LoVo (cell line): Measurements from ENCODE around the gene MYO18A.
A peak's percentile ranks its signal among the peaks of the same experiment; 100 is the strongest.

ENCODE experiments used
- DNase-seq: peaks from one replicate; pipeline ENCODE4 v3.0.0-alpha.2; 2016; ENCODE audit warnings: low spot score

The MYO18A gene

DNA sequence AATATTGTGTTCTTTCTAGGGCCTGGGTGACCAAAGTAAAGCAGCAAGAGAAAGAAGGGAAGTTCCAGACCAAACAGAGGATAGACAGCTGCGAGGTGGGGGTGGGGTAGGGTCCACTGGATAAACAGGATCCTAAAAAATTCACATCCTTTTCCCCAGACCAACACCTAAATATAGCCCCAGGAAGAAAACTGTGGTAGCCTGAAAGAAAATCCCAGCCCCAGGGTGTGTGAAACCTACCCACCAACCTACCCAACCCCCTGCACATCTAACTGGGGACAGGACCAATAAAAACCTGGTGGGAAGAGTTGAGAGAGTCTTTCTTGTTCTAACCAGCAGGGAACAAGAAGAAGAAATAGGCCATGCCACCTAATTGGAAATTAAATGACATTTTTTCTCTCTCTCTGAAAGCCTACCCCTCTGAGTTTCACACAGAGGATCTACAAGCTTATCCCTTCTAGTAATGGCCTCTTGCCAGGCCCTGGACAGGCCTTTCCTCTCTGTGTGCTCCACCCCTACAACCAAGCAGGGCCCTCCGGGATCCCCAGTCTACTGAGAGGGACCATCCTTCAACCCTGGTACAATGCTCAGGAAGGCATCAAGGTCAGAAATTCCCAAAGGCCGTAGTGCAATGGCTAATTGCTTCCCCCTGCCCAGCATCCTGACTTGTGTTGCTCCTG lies 12.0 kb downstream of the MYO18A start:
- DNase-seq = no peak

DNA sequence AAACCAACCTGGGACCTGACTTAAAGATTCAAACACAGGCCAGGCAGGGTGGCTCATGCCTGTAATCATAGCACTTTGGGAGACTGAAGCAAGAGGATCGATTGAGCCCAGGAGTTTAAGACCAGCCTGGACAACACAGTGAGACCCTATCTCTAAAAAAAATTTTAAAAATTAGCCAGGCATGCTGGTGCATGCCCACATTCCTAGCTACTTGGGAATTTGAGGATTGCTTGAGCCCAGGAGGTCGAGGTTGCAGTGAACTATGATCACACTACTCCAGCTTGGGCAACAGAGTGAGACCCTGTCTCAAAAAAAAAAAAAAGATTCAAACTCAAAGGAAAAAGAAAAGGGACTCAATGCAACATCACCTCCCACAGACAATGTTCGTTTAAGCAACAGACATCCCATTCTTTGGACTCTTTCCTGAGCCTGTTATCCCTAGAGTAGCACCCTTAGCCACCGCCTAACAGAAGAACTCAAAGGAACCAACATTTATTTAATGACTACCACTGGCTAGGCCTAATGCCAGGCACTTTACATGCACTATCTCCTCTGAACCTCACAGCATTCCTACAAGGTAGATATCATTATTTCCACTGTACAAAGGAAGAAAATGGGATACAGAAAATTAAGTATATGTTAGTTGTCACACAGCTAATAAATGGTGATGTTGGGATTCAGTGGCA lies 12.7 kb downstream of the MYO18A start:
- DNase-seq = no peak

DNA sequence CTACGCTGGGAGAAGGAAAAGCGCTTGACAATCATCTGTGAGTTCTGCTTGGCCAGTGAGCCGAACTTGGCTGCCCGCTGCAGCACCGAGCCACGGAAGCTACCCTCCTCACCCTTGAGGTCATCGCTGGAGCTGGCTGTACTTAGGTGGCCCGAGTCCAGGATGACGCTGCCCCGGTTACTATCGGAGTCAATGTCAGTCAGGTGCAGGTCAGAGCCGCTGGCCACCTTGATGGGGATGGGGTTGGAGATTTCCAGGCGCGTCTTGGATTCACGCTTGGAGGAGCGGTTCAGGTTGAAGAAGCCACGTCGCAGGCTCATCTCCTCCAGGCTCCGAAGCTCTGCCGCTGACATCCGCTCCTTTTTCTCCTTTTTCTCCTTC lies 13.7 kb downstream of the MYO18A start:
- DNase-seq = no peak

DNA sequence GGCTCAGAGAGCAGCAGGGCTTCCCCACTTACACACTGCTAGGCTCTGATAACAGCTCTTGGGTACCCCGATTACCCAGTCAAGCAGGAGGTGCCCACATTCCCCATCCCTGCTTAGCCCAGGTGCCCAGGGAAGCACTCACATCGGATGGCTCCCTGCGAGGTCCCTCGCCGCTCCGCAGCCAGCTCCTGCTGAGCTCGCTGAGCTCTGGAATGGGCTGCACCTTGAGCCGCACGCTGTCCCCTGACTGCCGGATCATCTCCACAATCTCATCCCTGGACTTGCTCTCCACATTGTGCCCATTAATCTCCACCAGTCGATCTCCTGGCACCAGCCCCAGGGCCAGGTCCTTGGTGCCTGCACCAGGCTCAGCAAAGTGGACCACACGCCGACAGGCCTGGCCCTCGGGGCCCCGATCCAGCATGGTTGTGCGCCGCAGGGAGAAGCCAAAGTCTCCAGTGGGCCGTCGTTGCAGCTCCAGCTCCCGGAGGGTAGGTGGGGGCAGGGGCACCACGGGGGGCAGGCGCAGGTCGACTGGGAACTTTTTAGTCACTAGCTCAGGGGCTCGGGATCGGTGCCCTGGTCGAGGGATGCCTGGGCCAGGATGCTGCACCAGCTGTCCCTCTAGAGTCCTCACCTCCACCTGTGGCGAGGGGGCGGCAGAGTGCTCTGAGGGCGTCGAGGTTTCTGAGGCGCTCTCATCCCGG lies 14.2 kb downstream of the MYO18A start:
- DNase-seq = no peak

DNA sequence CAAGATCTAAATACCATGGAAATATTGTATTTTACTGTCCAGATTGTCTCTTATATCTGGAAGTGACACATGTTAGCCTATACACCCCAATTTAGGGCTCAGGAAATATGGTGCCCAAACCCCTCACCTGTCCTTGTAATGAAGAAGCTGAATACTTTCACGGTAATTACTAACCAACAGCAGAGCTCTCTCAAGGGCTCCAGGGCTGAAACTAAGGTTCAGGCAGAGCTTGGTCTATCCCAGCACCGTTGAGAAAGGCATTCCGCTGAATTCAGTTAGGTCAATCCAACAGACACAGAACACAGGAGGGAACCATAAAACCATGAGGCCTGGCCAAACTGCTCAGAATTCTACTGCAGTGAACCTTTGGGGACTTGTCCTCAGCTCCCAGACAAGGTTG lies 14.9 kb downstream of the MYO18A start:
- DNase-seq = no peak

DNA sequence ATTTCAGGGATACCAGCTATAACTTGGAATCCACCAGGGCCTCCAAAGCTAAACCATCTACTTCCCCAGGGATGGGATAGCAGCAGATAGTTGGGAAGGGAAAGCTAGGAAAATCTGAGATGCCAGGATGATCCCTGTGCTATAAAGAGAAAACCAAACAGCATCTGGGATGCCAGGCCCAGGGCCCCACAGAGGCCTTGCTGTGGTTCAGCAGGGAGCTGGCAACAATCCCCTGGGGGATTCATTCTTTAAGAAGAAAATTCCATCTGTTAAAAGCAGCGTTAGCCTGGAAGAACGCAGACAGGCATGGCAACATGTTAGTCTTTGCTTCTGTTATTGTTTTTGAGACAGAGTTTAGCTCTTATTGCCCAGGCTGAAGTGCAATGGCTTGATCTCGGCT lies 16.6 kb downstream of the MYO18A start:
- DNase-seq = no peak

DNA sequence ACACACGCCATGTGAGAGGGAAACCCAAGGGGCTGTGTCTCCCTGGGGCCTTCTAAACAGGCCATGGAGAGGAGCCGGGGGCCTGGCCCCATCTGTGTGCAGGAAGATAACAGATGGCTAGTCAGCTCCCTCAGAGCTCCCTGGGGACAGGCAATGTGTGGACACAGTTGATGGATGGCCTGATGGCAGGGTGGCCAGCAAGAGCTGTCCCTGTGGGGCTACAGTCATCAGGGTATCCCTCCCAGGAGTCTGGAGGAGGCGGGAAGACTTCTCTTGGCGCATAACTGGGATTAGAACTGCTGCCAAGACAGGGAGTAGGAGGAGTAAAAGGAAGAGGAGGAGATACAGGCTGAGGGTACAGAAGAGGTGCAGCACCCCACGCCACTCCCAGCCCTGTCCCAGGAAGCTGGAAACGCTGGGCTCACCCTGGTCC lies 17.3 kb downstream of the MYO18A start:
- no peak for DNase-seq

DNA sequence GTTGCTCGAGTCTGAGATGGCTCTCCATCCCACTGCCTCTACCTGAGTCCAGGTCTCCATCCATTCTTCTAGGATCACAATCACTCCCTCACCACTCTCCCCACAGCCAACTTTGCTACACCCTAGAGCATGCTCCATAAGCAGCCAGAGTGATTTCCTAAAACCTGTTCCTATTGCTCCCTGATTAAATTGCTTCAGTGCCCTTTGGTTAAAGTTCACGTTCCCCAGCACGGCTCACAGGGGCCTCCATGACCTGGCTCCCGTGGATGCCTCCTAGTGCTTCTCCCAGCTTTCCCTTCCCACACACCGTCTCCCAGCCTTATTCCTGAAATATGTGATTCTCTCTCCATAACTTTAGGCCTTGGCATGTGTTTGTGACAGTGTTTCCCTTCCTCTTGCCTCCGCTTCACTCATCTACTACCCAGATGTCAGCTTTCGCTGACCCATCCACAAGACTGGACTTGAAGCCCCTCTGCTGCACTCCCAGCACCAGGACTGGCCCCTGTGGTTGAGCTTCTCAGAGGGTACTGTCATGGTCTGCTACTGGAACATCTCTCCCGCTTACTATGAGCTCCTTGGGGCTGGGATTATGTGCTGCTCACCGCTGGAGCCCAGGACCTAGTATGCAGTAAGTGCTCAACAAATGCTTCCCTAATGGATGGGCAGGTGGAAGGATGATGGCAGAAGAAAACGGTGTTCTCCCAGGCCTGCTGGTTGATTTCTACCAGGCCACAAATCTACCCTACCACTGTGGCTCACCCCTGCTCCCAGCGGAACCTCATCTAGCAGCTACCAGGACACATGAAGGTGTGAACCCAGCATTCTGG lies 17.9 kb downstream of the MYO18A start:
- DNase-seq = no peak

DNA sequence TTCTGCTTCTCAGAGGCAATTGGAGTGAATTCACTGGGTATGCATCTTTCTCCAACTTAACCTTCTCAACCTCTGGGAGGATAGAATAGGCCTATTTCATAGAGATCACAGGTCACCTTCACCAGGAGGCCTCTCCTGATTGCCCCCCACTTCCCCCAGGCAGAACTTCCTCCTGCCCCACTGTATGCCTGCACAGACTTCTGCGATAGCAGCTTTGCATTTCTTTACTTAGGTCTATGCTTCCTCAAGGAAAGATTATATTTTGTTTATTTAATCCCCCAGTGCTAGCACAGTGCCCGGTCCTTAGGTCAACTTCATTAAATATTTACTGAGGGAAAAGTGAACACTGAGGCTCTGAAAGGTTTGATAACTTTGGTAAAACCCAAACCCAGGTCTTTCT lies 19.9 kb downstream of the MYO18A start:
- no peak for DNase-seq

DNA sequence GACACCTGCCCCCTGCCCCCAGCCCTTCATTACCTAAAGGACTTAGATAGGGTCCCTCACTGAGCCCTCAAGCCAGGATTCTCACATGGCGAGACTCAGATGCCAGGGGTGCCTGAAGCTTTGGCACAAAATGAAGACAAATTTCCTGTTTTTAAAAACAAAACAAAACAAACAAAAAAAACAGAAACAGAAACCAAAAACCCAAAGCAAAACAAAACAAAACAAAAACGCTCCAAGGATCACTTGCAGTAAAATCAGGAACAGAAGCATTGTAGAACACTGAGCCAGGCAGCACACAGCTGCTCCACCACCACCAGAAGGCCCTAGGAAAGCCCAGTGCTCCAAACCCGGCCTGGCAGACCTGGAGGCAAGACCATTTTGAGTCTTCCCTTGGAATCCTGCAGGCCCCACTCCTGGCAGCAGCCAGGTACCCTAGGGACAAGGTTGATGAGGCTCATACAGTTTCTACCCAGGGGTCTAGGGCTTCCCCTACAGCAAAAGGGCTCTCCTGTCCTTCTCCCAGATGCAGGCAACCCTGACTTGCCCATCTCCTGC lies 20.8 kb downstream of the MYO18A start:
- DNase-seq = no peak

DNA sequence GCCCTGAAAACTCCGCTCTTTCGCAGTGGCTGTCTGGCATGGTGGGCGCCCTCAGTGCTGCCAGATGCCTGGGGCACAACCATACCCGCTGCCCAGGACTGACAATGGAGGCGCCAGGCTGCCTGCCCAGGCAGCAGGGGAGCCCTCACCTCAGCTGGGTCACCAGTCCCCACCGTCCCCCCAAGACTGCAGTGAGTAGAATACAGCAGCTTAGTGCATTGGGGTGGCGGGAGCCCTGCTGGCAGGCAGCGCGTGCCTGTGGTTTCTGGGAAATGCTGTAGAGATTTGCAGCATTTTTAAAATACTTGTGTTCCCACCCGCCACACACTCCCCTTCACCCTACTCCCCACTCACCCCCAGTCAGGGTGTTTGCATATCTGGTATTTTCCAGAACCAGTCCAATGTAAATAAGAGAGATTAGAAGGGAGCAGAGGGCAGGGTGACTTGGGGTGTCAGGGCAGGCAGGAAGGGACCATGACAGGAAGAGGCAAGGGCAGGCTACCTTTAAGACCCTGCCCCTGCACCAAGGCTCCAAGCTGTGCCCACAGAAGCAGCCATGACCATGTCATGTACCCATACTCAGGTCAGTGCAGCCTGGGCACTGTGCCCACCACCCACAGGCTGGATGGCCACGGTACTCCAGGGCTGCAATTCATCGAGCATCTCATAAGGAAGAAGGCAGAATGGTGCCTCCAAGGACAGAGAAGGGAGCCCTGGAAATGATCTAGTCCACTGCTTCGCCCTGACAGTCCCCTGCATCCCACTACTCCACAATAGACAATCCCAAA lies 21.5 kb downstream of the MYO18A start:
- DNase-seq = no peak

DNA sequence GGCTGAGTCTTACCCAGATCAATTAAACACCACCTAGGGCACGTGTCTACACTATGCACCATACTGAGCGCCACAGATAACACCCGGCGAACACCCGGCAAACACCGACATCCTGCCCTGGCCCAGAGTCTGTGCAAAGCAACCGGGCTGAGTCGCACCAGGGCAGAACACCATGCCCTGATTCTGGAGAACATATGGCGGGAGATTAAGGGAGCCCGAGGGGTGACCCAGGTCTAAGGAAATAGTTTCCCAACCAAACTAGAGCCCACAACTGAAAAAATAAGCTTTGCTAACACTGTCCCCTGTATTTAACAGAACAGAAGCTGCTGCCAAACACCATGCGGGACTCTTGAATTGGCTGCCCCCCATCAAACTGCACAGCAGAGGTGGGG lies 22.1 kb downstream of the MYO18A start:
- DNase-seq = no peak

DNA sequence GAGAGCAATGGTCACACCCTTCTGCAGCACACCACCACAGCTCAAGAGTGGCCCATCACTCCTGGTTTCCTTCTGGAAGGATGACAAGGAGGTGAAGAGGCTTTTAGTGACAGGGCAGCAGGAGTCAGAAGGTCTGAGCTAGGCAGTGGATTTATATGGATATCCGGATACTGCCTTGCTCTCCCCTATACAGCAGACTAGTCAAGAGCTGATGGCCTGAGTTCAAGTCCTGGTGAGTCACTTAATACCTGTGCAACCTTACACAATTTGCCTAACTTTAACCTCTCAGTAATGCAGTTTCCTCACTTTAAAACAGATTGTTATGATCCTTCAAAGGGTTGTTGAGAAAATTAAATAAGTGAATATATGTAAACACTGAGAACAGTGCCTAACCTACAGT lies 22.9 kb downstream of the MYO18A start:
- no peak for DNase-seq

DNA sequence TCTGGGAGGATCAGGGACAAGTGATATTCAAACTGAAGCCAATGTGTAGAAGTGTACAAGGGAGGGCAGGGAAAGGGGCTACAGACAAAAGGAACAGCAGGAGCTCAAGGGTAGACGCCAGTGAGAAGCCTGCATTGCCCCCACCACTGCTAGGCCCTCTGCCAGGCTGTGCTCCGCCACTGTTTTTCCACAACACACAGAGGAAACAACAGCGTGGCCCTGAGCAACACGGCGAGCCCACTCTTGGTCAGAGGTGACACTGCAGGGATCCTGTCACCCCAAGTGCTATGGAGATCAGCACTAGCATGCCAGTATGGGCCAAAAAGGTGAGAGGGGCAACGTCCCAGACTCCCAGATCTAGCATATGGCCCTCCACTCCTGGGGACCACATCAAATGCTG lies 23.4 kb downstream of the MYO18A start:
- DNase-seq = no peak

DNA sequence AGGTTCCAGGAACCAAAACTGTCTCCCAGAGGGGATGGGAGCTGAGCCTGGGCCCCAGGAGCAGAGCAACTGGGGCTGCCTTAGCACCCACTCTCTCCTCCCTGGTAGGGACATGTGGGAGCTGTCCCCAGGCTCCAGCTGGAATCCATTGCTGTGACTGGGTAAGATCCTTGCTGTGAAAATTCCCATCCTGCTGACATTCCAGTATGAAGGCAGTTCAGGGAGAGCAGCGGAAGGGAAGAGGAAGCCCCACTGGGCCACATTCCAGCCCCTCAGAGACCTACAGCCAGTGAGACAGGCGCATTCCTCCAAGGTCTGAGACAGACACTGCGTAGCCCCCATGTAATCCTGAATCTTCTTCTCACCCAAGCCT lies 24.2 kb downstream of the MYO18A start:
- no peak for DNase-seq

DNA sequence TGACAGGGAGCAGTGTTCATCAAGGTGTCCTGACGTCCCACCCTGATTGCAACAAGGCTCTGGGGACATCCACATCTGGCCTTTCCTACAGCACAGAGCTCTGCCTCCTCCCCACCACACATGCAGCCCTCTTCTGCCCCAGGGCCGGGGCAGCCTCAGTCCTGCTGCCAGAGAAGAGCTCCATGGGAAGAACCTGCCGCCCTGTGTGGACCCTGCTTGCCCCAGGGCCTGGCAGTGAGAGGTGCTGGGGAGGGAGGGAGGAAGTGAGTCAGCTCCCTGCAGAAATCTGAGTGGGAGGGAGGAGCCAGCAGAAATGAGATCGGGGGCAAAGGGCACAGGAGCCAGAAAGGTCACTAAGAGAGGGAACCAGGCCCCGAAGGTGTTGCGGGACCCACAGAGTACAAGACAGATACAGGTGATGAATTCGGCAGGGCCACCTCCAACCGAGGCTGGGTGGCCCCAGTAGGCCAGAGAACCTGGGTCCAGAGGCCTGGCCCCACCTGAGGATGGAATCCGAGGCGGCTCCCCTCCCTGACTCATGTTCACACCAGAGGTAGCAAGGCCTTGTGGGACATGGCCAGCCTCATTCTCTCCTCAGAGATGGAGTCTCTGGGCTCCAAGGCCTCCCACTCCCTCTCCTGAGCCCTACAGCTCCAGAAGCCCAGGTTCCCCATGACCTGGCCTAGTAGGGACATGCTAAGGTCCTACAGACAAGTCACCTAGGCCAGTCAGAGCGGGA lies 24.8 kb downstream of the MYO18A start:
- peak; percentile 86 for DNase-seq

DNA sequence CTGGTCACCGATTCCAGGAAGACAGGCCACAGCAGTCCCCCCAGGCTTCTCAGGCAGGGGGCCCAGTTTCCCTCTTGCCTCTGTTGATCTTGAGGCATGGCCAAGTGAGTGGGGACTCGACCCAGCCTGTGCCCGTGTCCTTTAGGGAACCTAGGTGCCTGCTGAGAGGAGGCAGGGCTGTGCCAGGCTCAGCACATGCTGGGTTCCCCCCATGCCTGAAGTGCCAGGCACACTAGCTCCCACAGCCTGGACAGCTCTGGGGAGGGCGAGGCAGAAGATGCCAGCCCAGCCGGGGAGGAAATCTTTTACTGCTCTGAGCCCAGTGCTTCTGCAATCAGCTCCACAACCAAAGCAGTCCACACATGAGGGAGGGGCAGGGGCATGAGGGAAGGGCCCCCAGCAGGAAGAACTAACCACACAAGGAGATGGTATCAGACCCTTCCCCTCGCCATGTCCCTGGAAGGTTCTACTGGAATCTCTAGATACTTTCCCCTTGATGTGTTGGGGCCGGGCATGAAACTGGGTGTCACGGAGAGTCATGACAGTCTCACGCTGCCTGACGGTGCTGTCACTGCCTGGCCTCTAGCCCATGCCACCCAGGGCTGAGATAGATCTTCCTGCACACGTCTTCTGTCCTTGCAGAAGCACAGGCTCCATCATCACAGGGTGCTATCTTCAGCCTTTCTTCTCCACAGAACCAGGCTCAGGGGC lies 25.5 kb downstream of the MYO18A start:
- DNase-seq = no peak

DNA sequence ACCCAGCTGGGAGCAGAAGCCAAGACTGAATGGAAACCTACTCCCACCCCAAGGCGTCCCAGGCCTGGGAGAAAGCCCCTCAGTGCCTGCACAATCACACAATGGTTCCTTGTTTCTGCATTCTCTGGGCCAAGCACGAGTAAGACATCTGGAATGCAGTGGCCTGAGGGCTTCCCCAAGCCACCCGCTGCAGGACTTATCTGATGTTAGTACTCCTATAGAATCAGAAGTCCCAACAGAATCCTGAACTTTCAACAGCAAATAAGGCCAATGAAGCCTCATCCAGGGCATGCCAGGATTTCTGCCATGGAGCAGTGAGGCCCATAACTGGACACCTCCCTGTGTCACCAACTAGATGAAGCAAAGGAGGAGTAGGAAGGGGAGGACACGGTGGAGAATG lies 28.6 kb downstream of the MYO18A start:
- peak; percentile 79 for DNase-seq

DNA sequence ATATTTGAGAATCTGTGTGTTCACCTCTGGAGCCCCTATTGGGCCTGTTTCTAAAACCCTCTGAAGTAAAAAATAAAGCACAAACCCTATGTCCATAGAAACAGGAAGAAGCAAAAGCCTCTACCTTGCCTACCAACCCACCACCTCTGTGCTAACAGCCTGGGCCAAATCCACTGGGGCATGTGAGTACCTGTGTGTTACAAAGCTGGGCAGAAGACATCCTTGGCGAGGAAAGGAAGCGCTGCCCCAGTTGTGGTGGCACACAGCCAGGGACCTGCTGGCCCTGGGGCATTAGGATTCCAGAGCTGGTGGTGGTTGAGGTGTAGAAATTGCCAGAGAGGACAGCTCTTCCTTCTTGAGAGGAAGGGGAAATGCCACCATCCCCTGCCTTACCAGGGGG lies 30.0 kb downstream of the MYO18A start:
- no peak for DNase-seq

DNA sequence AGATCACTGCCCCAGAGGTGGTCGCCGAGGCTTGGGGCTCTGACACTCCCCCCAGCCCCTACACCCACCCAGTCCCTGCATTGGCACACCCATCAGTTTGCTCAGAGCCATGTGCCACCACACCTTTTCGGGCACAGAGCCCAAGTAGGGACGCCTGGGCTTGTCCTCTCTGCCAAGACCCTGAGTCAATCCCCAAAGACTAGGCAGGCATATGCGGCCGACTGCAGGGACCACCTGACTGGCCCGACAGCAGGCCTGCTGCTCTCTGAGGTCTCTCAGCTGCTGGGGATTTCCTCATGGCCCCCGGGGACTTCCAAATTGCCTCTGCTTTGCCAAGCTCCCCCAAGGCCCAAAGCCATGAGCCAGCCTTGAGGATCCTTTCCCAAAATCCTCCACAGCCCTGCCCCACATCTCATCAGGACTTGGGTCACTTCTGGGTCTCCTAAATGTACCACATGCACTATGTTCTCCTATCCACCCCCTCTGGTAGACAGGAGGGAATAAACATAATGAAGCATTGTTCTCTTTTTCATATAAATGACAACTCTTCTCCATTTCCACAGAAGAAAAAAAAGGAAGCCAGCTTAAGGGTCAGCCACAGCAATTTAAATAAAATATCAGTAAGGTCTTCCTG lies 30.6 kb downstream of the MYO18A start:
- peak; percentile 50 for DNase-seq
